SK-N-SH (cell line): ENCODE results near the gene SCARB1. TPM values are rescaled to one million over a fixed set of nuclear protein-coding genes. Genes with fewer than 3 reads are reported as not detected.

Experiments
- CTCF ChIA-PET: fragments of 300-600, 350-600 bp; formaldehyde crosslinking; extraction: SDS; loops from one replicate; lab custom pipeline; 2021; lab: Yijun Ruan, JAX
- POLR2A ChIA-PET: fragments of 350-600 bp; sonication (Branson Sonifier 250); formaldehyde crosslinking; extraction: SDS; loops from one replicate; lab custom pipeline; 2020; ENCODE audit warnings: antibody characterized with exemption, inconsistent platforms; lab: Yijun Ruan, JAX
- DNase-seq: peaks from one replicate; pipeline ENCODE4 v3.0.0; 2012
- H2AFZ ChIP-seq: fragments of 200-600 bp; sonication (generic); 2 replicates; pipeline ENCODE4 v1.8.1; 2016; ENCODE audit warnings: antibody characterized with exemption, mild to moderate bottlenecking, low read depth
- H3F3A ChIP-seq: fragments of 200-600 bp; sonication (generic); replicated peaks from 2 replicates; pipeline ENCODE3; 2016; ENCODE audit warnings: antibody characterized with exemption, mild to moderate bottlenecking; ENCODE audit not compliant: insufficient read depth
- H3K27ac ChIP-seq, 2 experiments: fragments of 200-500 bp in 1 of 2; fragments of 200-600 bp in 1 of 2; sonication (Bioruptor generic) in 1 of 2; sonication (generic), shearing (Covaris generic) in 1 of 2; 2 replicates each; pipeline versions ENCODE4 v1.5.1 to v1.6.1; 2014 to 2016; ENCODE audit warnings: low read depth in 2 of 2, inconsistent platforms in 1 of 2, low read length in 1 of 2, mild to moderate bottlenecking in 1 of 2, mixed read lengths in 1 of 2
- H3K27me3 ChIP-seq: fragments of 200-600 bp; sonication (generic), shearing (Covaris generic); 2 replicates; pipeline ENCODE4 v1.6.1; 2016; ENCODE audit warnings: mixed run types; ENCODE audit not compliant: insufficient read depth
- H3K36me3 ChIP-seq, 2 experiments: fragments of 200-500 bp in 1 of 2; fragments of 200-600 bp in 1 of 2; sonication (Bioruptor generic) in 1 of 2; sonication (generic) in 1 of 2; replicated peaks in 1 of 2; 2 replicates each; pipeline versions ENCODE3 to v1.5.1; 2014 to 2016; ENCODE audit warnings: low read length in 1 of 2, mild to moderate bottlenecking in 1 of 2; ENCODE audit not compliant: insufficient read depth in 2 of 2, control insufficient read depth in 1 of 2
- H3K4me1 ChIP-seq, 2 experiments: fragments of 200-500 bp in 1 of 2; fragments of 200-600 bp in 1 of 2; sonication (Bioruptor generic) in 1 of 2; sonication (generic), shearing (Covaris generic) in 1 of 2; 2 replicates each; pipeline versions ENCODE4 v1.5.1 to v1.6.1; 2014 to 2016; ENCODE audit warnings: low read depth in 1 of 2, low read length in 1 of 2, mixed run types in 1 of 2; ENCODE audit not compliant: insufficient read depth in 2 of 2, control insufficient read depth in 1 of 2
- H3K4me2 ChIP-seq: fragments of 200-600 bp; sonication (generic), shearing (Covaris generic); 2 replicates; pipeline ENCODE4 v1.6.1; 2017; ENCODE audit warnings: mixed run types
- H3K4me3 ChIP-seq, 2 experiments: fragments of 200-500 bp in 1 of 2; fragments of 200-600 bp in 1 of 2; sonication (Bioruptor generic) in 1 of 2; sonication (generic), shearing (Covaris generic) in 1 of 2; 2 replicates each; pipeline versions ENCODE4 v1.5.1 to v1.8.1; 2014 to 2016; ENCODE audit warnings: low read depth in 2 of 2, inconsistent platforms in 1 of 2, low read length in 1 of 2, mild to moderate bottlenecking in 1 of 2, mixed read lengths in 1 of 2, moderate library complexity in 1 of 2
- H3K79me2 ChIP-seq: fragments of 200-600 bp; sonication (generic); 2 replicates; pipeline ENCODE4 v1.8.1; 2017; ENCODE audit warnings: mild to moderate bottlenecking; ENCODE audit not compliant: insufficient read depth
- H3K9ac ChIP-seq: fragments of 200-600 bp; sonication (generic); 2 replicates; pipeline ENCODE4 v1.6.1; 2017; ENCODE audit warnings: mixed run types
- H3K9me2 ChIP-seq: fragments of 200-600 bp; sonication (generic); 2 replicates; pipeline ENCODE4 v1.6.1; 2017; ENCODE audit warnings: mixed run types
- H3K9me3 ChIP-seq: fragments of 200-600 bp; sonication (generic); 2 replicates; pipeline ENCODE4 v1.6.1; 2017; ENCODE audit warnings: mixed run types, mild to moderate bottlenecking, moderate library complexity
- H4K20me1 ChIP-seq: fragments of 200-600 bp; sonication (generic); 2 replicates; pipeline ENCODE4 v1.6.1; 2017; ENCODE audit warnings: mild to moderate bottlenecking, mixed run types; ENCODE audit not compliant: insufficient read depth
- CHD2 ChIP-seq: fragments of 150-350 bp; IDR thresholded peaks from 2 replicates; pipeline ENCODE4 v1.6.1; 2018; ENCODE audit warnings: low read length; ENCODE audit not compliant: partially characterized antibody
- ELF1 ChIP-seq: IDR thresholded peaks from 2 replicates; pipeline ENCODE4 v1.4.0; 2012
- EP300 ChIP-seq, 2 experiments: IDR thresholded peaks; 2 replicates each; pipeline versions ENCODE4 v1.4.0 to v1.6.1; 2012; ENCODE audit warnings: borderline replicate concordance in 1 of 2, low read depth in 1 of 2, low read length in 1 of 2
- EZH2phosphoT487 ChIP-seq: fragments of 200-600 bp; sonication (generic); IDR thresholded peaks from 2 replicates; pipeline ENCODE4 v1.6.1; 2017; ENCODE audit warnings: low read depth, mixed run types, mild to moderate bottlenecking, antibody characterized with exemption, moderate library complexity, borderline replicate concordance
- FOSL2 ChIP-seq: IDR thresholded peaks from 2 replicates; pipeline ENCODE4 v1.4.0; 2012; ENCODE audit warnings: low read depth, mild to moderate bottlenecking, moderate library complexity, borderline replicate concordance
- FOXJ3 ChIP-seq: sonication (generic); formaldehyde crosslinking; IDR thresholded peaks from 2 replicates; pipeline ENCODE4 v1.5.1; 2020; ENCODE audit warnings: mild to moderate bottlenecking, missing genetic modification reagents
- FOXM1 ChIP-seq: IDR thresholded peaks from 2 replicates; pipeline ENCODE4 v1.4.0; 2012; ENCODE audit warnings: low read depth, mild to moderate bottlenecking
- GABPA ChIP-seq: IDR thresholded peaks from 2 replicates; pipeline ENCODE4 v1.4.0; 2012; ENCODE audit warnings: low read depth, mild to moderate bottlenecking
- GATA2 ChIP-seq: sonication (generic); formaldehyde crosslinking; IDR thresholded peaks from 2 replicates; pipeline ENCODE4 v1.5.0; 2020; ENCODE audit warnings: mild to moderate bottlenecking, missing genetic modification reagents
- JUND ChIP-seq: IDR thresholded peaks from 2 replicates; pipeline ENCODE4 v1.4.0; 2012
- MEF2A ChIP-seq: IDR thresholded peaks from 2 replicates; pipeline ENCODE4 v1.4.0; 2012; ENCODE audit warnings: low read depth, borderline replicate concordance
- NFIC ChIP-seq: IDR thresholded peaks from 2 replicates; pipeline ENCODE4 v1.4.0; 2012; ENCODE audit warnings: borderline replicate concordance
- NRF1 ChIP-seq: IDR thresholded peaks from 2 replicates; pipeline ENCODE4 v1.6.1; 2012; ENCODE audit warnings: low read depth, mild to moderate bottlenecking, low read length
- POLR2AphosphoS5 ChIP-seq: IDR thresholded peaks from 2 replicates; pipeline ENCODE4 v1.6.1; 2012; ENCODE audit warnings: low read depth, low read length
- RAD21 ChIP-seq: IDR thresholded peaks from 2 replicates; pipeline ENCODE4 v1.6.1; 2012; ENCODE audit warnings: mild to moderate bottlenecking, low read length
- RCOR1 ChIP-seq: fragments of 150-350 bp; IDR thresholded peaks from 2 replicates; pipeline ENCODE4 v1.6.1; 2017; ENCODE audit warnings: antibody characterized with exemption, low read length
- SIN3A ChIP-seq: IDR thresholded peaks from 2 replicates; pipeline ENCODE4 v1.6.1; 2012; ENCODE audit warnings: low read depth, mild to moderate bottlenecking, low read length, moderate library complexity, borderline replicate concordance
- TEAD4 ChIP-seq: IDR thresholded peaks from 2 replicates; pipeline ENCODE4 v1.4.0; 2012; ENCODE audit warnings: mild to moderate bottlenecking, borderline replicate concordance; ENCODE audit not compliant: insufficient read depth
- YY1 ChIP-seq: IDR thresholded peaks from 2 replicates; pipeline ENCODE4 v1.4.0; 2012; ENCODE audit warnings: low read depth, mild to moderate bottlenecking
- WGBS: methylation state at CpG from one replicate; pipeline ENCODE4 v1.1.6; 2017; ENCODE audit warnings: low lambda C conversion rate; 5-methylcytosine and 5-hydroxymethylcytosine counted together
- polyA plus RNA-seq, 3 experiments: library from polyadenylated mRNA; depleted of rRNA; stranded (reverse); fragments of >200 nt; gene quantifications; 2 replicates each; pipeline ENCODE4 v1.2.3, GENCODE V29; 2012
- TF ChIP-seq, protein P1 (sequence below): IDR thresholded peaks from 2 replicates; pipeline ENCODE4; 2012
- TF ChIP-seq, protein P2 (sequence below): fragments of 200-600 bp; sonication (generic); IDR thresholded peaks from 2 replicates; pipeline ENCODE4 v1.6.1; 2017; ENCODE audit warnings: antibody characterized with exemption, mild to moderate bottlenecking, moderate library complexity
- TF ChIP-seq, protein P3 (sequence below): IDR thresholded peaks from 2 replicates; pipeline ENCODE4 v1.6.1; 2012; ENCODE audit warnings: mild to moderate bottlenecking, low read depth, low read length, moderate library complexity
- TF ChIP-seq, protein P4 (sequence below): IDR thresholded peaks from 2 replicates; pipeline ENCODE4 v1.4.0; 2012; ENCODE audit warnings: low read depth
- TF ChIP-seq, protein P5 (sequence below): IDR thresholded peaks from 2 replicates; pipeline ENCODE4 v1.4.0; 2012; ENCODE audit warnings: low read depth, borderline replicate concordance

Gene SCARB1
- polyA plus RNA-seq, 1 of the 3 experiments (the other 2 are of a cell fraction), result 33.0 TPM

DNA sequence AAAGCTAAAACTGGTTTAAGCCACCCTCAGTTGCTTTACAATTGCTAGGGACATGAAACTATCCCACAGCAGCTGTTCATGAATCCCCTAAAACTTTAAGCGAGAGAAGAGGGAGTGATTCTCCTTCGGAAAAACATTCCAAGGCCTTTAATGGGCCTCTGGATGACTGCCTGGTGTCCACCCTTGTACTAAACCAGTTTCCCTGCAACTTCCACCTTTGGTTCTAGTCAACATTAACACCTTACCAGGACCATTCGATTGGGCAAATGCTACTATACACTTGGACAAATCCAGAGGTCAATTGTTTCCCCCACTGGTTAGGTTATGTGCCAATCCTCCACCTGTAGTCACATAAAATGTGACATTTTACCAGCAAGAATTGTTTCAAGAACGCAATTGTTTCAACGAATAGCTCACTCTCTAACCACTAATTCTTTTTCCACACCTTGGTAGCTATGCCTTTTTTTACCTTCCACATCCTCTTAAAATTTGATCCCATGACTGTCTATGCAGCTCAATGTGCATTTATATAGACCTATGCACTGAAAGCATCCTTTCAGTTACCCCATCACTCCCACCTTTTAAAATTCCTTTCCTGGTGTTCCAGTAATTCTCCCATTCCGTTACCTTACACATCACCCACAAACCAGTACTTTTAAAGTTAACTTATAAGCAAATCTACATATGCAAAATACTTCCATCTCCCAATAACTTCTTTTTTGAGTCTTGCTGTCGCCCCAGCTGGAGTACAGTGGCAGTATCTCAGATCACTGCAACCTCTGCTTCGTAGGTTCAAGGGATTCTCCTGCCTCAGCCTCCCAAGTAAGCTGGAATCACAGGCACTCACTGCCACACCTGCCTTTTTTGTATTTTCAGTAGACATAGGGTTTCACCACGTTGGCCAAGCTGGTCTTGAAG, 47.2 kb upstream of the SCARB1 start:
- CTCF ChIA-PET, result interaction anchor here (2.3 to 3.4 kb wide), 2 partner anchors 29 to 75 kb away, joined by 6 to 25 read pairs; no protein-coding TSS in a partner anchor
- Histone ChIP-seq H3K9me2 (no peaks in the 10 kb centered on the region), H3K27ac (peak overlapping the region in 1 of 2 experiments; percentile 11; a peak in 1 of 4 replicates), H3K4me3 (peak overlapping the region; percentile 1 to 61), H3K9ac (peak overlapping the region; percentile 30), H3K4me2 (peak overlapping the region; percentile 88), H3K9me3 (no peaks in the 10 kb centered on the region), H2AFZ (no peak overlapping the region), H3K36me3 (peaks cover 20 to 24% of the 10 kb centered on the region in 2 experiments), H3K27me3 (no peaks in the 10 kb centered on the region), H4K20me1 (peaks cover 60% of the 10 kb centered on the region), H3K79me2 (peaks cover 46% of the 10 kb centered on the region), H3F3A (peaks cover 47% of the 10 kb centered on the region), H3K4me1 (peaks cover 17 to 36% of the 10 kb centered on the region in 2 experiments)
- DNase-seq, result no peak
- POLR2A ChIA-PET, result interaction anchor here (1.0 to 2.7 kb wide), 5 partner anchors 8 to 29 kb away, joined by 3 to 11 read pairs (median 5); no protein-coding TSS in a partner anchor
- WGBS, result 80% methylated on average over 9 of the region's 9 CpGs
- TF ChIP-seq FOXM1 (no peak), CHD2 (no peak), EZH2phosphoT487 (no peak), EP300 (IDR thresholded peaks at IDR 0.05; ENCODE audit: borderline replicate concordance in 1 of 2, low read depth in 1 of 2, low read length in 1 of 2) (no peak), RCOR1 (no peak), GATA2 (CRISPR knock-in tag) (no peak), GABPA (no peak), YY1 (no peak), TEAD4 (no peak), NFIC (no peak), NRF1 (no peak), SIN3A (0 out of 2 replicates have a peak, but pooled peaks have one; percentile 34), MEF2A (no peak), FOXJ3 (CRISPR knock-in tag) (no peak), ELF1 (no peak), POLR2AphosphoS5 (peak; percentile 36), RAD21 (no peak), FOSL2 (no peak), JUND (peak; percentile 33; the same call in 1 of the 2 replicates)
- TF ChIP-seq, protein P1, sequence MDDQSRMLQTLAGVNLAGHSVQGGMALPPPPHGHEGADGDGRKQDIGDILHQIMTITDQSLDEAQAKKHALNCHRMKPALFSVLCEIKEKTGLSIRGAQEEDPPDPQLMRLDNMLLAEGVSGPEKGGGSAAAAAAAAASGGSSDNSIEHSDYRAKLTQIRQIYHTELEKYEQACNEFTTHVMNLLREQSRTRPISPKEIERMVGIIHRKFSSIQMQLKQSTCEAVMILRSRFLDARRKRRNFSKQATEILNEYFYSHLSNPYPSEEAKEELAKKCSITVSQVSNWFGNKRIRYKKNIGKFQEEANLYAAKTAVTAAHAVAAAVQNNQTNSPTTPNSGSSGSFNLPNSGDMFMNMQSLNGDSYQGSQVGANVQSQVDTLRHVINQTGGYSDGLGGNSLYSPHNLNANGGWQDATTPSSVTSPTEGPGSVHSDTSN, result no peak
- TF ChIP-seq, protein P2, sequence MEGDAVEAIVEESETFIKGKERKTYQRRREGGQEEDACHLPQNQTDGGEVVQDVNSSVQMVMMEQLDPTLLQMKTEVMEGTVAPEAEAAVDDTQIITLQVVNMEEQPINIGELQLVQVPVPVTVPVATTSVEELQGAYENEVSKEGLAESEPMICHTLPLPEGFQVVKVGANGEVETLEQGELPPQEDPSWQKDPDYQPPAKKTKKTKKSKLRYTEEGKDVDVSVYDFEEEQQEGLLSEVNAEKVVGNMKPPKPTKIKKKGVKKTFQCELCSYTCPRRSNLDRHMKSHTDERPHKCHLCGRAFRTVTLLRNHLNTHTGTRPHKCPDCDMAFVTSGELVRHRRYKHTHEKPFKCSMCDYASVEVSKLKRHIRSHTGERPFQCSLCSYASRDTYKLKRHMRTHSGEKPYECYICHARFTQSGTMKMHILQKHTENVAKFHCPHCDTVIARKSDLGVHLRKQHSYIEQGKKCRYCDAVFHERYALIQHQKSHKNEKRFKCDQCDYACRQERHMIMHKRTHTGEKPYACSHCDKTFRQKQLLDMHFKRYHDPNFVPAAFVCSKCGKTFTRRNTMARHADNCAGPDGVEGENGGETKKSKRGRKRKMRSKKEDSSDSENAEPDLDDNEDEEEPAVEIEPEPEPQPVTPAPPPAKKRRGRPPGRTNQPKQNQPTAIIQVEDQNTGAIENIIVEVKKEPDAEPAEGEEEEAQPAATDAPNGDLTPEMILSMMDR, result no peak
- TF ChIP-seq, protein P3, sequence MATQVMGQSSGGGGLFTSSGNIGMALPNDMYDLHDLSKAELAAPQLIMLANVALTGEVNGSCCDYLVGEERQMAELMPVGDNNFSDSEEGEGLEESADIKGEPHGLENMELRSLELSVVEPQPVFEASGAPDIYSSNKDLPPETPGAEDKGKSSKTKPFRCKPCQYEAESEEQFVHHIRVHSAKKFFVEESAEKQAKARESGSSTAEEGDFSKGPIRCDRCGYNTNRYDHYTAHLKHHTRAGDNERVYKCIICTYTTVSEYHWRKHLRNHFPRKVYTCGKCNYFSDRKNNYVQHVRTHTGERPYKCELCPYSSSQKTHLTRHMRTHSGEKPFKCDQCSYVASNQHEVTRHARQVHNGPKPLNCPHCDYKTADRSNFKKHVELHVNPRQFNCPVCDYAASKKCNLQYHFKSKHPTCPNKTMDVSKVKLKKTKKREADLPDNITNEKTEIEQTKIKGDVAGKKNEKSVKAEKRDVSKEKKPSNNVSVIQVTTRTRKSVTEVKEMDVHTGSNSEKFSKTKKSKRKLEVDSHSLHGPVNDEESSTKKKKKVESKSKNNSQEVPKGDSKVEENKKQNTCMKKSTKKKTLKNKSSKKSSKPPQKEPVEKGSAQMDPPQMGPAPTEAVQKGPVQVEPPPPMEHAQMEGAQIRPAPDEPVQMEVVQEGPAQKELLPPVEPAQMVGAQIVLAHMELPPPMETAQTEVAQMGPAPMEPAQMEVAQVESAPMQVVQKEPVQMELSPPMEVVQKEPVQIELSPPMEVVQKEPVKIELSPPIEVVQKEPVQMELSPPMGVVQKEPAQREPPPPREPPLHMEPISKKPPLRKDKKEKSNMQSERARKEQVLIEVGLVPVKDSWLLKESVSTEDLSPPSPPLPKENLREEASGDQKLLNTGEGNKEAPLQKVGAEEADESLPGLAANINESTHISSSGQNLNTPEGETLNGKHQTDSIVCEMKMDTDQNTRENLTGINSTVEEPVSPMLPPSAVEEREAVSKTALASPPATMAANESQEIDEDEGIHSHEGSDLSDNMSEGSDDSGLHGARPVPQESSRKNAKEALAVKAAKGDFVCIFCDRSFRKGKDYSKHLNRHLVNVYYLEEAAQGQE, result no peak
- TF ChIP-seq, protein P4, sequence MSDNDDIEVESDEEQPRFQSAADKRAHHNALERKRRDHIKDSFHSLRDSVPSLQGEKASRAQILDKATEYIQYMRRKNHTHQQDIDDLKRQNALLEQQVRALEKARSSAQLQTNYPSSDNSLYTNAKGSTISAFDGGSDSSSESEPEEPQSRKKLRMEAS, result no peak
- TF ChIP-seq, protein P5, sequence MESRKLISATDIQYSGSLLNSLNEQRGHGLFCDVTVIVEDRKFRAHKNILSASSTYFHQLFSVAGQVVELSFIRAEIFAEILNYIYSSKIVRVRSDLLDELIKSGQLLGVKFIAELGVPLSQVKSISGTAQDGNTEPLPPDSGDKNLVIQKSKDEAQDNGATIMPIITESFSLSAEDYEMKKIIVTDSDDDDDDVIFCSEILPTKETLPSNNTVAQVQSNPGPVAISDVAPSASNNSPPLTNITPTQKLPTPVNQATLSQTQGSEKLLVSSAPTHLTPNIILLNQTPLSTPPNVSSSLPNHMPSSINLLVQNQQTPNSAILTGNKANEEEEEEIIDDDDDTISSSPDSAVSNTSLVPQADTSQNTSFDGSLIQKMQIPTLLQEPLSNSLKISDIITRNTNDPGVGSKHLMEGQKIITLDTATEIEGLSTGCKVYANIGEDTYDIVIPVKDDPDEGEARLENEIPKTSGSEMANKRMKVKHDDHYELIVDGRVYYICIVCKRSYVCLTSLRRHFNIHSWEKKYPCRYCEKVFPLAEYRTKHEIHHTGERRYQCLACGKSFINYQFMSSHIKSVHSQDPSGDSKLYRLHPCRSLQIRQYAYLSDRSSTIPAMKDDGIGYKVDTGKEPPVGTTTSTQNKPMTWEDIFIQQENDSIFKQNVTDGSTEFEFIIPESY, result no peak
